Fibroblast of lung (primary cell): ENCODE data around the gene GPC6.

Source experiments
- CTCF ChIP-seq, 2 donors: IDR thresholded peaks in 1 of 2; conservative IDR thresholded peaks in 1 of 2; 1 replicate in 1 of 2; 2 replicates in 1 of 2; pipeline ENCODE4 v1.5.1; 2011 to 2012; ENCODE audit warnings: low read length in 2 of 2, control low read depth in 1 of 2, inconsistent platforms in 1 of 2, low read depth in 1 of 2, mild to moderate bottlenecking in 1 of 2
- EZH2 ChIP-seq: IDR thresholded peaks from 2 replicates; pipeline ENCODE4 v1.5.1; 2012; ENCODE audit warnings: low read length, control low read depth, mild to moderate bottlenecking; ENCODE audit errors: missing control alignments

- TF ChIP-seq CTCF (conservative IDR thresholded peaks at IDR 0.05 in 1 of 2, IDR thresholded peaks at IDR 0.05 in 1 of 2; ENCODE audit: low read depth in 1 of 2, low read length in 2 of 2): no peak
- TF ChIP-seq EZH2: no peak
Observed at GRCh38 chr13:94268661-94269060, 1042.1 kb downstream of the GPC6 start.
